WI38 (cell line): ENCODE data around the gene MRPL41.

Experiments
- H3K4me3 ChIP-seq: 2 replicates; pipeline ENCODE4 v1.5.1; 2011; ENCODE audit warnings: low read depth, mild to moderate bottlenecking, control low read depth, low read length
- TF ChIP-seq, protein P1 (sequence below): IDR thresholded peaks from 2 replicates; pipeline ENCODE4 v1.5.1; 2012; ENCODE audit warnings: low read depth, mild to moderate bottlenecking, control low read depth, low read length

Gene MRPL41

DNA sequence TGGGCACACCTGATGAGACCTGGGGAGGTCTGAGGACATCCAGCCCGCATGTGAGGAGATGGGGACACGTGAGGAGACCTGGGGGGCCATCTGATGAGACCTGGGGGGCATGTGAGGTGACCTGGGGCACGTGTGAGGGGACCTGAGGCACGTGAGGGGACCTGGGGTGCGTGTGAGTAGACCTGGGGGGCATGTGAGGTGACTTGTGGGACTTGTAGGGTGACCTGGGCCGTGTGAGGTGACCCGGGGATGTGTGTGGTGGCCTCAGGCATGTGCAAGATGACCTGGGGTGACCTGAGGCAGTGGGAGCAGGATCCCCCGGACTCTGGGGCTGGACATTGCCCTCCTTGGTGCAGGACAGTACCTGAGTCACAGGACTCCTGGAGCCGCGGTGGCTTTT, 32.1 kb upstream of the MRPL41 start:
- TF ChIP-seq, protein P1, sequence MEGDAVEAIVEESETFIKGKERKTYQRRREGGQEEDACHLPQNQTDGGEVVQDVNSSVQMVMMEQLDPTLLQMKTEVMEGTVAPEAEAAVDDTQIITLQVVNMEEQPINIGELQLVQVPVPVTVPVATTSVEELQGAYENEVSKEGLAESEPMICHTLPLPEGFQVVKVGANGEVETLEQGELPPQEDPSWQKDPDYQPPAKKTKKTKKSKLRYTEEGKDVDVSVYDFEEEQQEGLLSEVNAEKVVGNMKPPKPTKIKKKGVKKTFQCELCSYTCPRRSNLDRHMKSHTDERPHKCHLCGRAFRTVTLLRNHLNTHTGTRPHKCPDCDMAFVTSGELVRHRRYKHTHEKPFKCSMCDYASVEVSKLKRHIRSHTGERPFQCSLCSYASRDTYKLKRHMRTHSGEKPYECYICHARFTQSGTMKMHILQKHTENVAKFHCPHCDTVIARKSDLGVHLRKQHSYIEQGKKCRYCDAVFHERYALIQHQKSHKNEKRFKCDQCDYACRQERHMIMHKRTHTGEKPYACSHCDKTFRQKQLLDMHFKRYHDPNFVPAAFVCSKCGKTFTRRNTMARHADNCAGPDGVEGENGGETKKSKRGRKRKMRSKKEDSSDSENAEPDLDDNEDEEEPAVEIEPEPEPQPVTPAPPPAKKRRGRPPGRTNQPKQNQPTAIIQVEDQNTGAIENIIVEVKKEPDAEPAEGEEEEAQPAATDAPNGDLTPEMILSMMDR = no peak
- H3K4me3 ChIP-seq = no peak overlapping the region

DNA sequence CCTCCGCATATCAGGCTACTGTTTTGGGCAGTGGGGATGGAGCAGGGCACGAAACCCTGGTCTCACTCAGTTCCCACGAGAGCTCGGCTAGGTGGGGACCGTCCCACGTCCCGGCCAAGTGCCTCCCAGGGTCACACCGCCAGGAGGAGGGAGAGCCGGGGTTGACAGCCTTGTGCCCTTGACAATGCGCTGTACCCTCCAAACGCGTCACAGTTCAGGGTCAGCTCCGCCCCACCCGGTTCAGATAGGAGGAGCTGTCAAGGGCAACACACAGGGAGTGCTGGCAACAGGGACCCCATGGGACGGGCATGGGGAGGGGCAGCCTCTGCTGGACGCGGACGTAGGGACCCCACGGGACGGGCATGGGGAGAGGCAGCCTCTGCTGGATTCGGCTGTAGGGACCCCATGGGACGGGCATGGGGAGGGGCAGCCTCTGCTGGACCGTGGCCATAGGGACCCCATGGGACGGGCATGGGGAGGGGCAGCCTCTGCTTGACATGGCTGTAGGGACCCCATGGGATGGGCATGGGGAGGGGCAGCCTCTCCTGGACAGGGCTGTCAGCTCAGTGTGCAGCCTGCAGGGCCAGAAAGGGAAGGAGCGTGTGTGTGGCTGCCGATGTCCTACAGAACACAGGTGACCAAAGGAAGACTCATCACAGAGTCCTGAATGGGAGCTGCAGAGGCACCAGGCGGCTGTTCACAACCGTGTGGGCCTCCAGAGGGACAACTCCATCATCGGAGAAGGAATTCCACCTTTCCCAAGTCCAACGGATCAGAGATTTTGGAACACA, 30.9 kb upstream of the MRPL41 start:
- H3K4me3 ChIP-seq = no peak overlapping the region
- TF ChIP-seq, protein P1 = no peak

DNA sequence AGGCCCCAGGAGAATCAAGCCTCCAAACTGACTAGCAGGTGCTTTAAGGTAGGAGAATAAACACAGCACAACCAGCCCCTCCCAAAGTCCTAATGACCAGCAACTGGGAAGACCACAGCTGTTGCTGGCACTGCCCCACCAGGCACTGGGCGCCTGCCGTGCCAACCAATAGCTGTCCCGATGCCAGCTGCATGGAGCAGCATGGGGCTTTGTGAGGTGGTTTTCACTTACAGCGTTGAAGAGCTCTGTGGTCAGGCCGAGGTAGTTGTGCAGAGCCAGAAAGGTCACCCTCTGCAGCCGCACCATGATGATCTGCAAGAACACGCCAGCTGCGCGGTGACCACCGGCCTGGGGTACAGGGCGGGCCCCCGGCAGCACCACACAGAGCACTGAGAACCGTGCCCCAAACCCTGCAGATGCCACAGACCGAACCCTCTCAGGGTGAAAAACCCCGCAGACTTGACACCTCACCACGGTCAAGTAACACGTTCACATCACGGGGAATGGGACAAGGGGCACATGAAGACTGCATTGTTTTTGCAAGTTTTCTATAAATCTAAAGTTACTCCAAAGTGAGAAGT, 30.2 kb upstream of the MRPL41 start:
- TF ChIP-seq, protein P1 = no peak
- no peak overlapping the region for H3K4me3 ChIP-seq

DNA sequence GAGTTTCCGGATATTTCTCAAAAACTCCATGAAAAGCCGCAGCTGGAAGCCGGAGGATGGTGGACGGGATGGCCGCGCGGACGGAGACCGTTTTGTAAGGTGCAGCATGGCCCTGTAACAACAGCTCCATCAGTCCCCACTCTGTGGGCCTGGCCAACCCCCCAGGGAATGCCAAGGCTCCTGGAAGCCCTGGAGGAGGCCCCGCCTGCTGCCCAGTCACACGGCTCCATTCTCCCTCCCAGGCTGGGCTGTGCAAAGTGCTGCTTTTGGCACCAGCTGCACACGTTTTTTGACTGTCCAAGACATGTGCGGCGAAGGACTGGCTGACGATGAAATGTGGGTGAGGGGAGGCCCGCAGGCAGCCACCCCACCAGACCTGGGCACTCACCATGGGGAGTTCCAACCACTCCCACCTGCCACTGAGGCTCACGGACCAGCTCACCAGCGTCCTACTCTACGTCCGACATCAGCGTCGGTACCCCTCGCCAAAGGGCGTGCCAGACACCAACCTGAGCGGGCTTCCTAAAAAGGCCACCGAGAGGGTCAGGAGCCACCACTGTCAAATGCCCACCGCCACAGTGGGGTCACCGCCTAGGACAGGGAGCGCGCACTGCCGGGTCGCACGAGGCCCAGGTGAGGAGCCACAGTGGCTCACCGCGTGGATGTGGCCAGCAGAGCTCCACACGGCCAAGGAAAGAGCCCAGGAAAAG, 28.8 kb upstream of the MRPL41 start:
- H3K4me3 ChIP-seq = no peak overlapping the region
- TF ChIP-seq, protein P1 = no peak

DNA sequence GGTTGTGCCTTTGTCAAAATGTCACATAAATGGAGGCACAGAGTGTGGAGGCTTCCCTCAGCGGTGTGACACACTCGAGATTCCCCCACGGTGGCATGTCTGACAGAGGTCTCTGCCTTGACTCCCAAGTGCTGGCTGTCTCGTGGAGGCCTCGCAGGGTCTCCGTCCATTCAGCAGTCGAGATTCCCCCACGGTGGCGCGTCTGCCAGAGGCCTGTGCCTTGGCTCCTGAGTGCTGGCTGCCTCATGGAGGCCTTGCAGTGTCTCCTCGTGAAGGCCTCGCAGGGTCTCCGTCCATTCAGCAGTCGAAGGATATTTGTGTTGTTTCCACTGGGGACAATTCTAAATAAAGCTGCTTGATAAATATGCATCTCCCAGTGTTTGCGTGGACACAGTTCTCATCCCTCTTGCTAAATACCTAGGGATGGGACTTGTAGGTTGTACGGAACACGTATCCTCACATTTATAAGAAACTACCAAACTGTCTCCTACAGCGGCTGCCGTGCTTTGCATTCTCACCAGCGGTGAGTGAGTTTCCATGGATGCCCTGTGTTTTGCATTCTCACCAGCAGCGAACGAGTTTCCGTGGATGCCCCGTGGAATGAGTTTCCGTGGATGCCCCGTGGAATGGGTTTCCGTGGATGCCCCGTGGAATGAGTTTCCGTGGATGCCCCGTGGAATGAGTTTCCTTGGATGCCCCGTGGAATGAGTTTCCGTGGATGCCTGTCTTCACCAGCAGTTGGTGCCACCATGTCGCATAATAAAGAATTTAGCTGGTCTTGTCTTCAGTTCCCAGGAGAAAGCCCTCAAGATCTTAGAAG, 27.3 kb upstream of the MRPL41 start:
- TF ChIP-seq, protein P1 = no peak
- no peak overlapping the region for H3K4me3 ChIP-seq

DNA sequence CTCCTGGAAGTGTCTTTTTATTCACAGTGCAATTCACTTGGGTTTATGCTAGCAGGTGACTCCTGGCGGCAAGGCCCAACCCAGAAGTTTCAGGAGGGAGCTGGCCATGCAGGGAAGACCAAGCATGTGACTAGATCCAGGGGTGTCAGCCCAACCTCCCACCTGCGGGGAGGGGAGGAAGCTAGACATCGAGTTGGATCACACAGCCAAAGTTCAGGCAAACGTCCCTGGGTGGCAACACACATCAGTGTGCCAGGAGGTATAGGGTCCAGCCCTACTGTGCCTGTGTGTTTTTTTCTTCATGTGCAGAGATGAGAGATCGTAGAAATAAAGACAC, 26.7 kb upstream of the MRPL41 start:
- H3K4me3 ChIP-seq = no peak overlapping the region
- TF ChIP-seq, protein P1 = no peak
